HG02870 (cell line): Measurements from ENCODE around the gene COLEC12.
"Not testable (repeated sequence)": the region's sequence is repeated elsewhere in the genome, so short reads cannot be mapped to it uniquely, and the experiment has no call there.

Experiments used
- ATAC-seq: cut with Tn5 transposase; IDR thresholded peaks from one replicate; pipeline ENCODE4 v1.9.1; 2021; ENCODE audit warnings: mild to moderate bottlenecking, moderate library complexity; ENCODE audit not compliant: unreplicated experiment

COLEC12 gene

DNA sequence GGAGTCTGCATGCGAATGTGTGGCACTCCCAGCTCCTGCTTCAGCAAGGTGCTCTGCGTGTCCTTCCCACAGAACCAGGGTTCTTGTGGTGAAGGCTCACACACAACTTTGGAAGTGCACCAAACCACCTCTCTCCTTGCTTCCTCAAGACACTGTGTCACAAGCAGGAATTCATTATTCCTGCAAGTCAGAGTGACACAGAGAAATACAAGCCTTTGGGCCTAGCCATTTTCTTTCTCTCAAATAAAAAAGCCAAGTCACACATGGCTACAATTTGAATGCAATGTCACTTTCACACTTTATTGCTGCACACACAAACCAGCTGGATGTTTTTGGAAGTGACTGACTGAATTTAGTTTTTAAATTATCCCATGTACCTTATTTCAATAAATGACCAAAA, 202.6 kb downstream of the COLEC12 start:
- ATAC-seq, result no peak

DNA sequence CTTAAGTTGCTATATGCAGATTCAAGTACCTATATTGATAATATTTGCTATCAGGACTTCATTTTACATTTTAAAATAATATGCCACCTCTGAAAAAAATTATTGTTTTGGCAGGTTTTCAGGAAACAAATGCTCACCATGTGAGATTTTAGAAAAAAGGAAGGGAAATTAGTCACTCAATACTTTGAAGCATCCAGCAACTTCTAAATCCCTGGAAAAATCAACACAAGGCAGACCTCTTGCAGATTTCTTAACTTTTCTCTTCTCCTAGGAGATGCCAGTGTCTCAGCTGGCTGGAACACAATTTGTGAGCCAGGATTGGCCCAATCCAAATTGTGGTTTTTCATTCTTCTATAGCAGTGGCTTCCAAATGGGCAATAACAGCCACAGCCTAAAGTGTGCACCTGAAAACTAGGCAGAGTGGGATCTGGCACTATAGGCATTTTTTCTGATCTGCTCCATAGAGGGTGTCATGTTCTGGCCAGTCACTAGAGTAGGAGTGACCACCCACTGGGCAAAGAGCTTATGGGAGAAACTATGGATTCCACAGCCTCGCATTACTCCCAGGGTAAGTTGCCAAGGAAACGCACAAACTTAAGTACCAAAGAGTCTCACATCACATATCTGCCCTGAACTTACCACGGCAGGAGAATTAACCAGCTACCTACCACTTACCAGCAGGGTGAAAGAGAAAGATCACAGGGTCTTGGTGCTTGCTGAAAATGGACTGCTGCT, 204.6 kb downstream of the COLEC12 start:
- ATAC-seq, result no peak

DNA sequence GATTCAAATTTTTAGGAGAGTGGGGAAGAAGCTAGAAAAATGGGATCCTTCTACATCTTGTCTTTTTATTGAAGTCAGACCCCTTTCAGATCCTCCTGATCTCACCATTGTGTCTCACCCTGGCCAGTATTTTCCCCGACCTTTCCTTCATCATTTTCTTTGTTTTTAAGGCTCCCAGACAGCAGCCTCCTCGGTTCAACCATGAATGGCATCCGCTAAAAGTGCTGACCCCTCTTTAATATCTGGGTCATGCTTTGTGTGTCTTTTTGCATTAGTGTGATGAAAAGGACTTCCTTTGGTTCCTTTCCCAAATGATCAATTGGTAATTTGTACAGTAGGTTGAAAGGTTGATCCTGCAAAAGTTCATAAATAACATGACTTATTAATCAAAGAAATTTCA, 205.9 kb downstream of the COLEC12 start:
- no peak for ATAC-seq

DNA sequence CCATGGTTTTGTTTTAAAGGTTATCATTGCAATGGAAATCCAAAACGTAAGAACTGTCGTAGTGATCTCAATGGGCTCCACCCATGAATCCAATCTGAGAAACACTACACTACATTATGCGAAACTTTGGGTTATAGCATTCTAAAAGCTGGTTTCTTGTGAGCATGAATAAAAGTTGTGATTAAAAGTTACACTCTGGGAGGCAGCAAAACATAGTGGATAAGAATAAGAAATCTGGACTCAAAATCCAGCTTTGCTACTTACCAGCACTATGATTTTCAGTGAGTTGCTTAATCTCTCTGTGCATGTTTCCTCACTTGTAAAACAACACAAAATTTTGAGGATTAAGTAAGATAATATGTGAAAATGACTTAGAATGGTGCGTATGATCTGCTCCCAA, 207.0 kb downstream of the COLEC12 start:
- no peak for ATAC-seq

DNA sequence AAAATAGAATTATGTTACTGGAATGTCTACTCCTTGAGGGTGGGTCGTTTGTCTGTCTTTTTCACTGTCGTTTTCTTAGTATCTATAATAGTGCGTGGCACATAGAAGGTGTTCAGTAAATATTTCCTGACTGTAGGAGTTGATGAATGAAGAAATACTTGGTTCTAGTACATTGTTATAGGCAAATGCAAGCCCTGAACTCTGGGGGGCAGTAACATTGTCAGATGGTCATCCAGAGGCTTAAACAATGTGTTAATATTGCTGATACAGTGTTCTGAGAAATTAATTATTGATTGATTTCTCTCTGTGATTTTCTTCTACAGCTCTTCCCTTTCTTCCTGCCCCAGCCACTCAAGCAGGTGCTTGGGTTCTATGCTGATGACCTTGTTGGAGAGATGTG, 208.2 kb downstream of the COLEC12 start:
- no peak for ATAC-seq

DNA sequence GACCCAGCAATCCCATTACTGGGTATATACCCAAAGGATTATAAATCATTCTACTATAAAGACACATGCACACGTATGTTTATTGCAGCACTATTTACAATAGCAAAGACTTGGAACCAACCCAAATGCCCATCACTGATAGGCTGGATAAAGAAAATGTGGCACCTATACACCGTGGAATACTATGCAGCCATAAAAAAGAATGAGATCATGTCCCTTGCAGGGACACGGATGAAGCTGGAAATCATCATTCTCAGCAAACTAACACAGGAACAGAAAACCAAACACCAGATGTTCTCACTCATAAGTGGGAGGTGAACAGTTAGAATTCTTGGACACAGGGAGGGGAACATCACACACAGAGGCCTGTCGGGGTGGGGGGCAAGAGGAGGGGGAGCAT, 210.5 kb downstream of the COLEC12 start:
- ATAC-seq, result not testable (repeated sequence)

DNA sequence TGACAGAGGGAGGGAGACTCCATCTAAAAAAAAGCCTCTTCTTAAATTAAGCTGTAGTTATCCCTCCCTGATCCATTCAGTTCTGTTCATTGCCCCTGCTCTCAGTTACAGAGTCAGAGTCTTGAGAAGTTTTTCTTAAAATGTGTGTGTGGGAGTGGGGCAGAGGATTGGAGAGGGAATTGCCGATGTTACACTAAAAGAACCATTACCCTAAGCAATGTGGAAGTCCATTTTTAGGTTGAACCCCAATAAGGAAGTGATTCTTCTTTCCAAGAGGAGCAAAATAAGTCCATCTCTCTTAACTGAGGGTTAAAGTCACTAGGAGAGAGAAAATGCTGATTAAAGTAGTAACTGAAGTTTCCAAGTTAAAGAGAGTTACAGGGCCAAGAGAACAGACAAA, 211.5 kb downstream of the COLEC12 start:
- no peak for ATAC-seq

DNA sequence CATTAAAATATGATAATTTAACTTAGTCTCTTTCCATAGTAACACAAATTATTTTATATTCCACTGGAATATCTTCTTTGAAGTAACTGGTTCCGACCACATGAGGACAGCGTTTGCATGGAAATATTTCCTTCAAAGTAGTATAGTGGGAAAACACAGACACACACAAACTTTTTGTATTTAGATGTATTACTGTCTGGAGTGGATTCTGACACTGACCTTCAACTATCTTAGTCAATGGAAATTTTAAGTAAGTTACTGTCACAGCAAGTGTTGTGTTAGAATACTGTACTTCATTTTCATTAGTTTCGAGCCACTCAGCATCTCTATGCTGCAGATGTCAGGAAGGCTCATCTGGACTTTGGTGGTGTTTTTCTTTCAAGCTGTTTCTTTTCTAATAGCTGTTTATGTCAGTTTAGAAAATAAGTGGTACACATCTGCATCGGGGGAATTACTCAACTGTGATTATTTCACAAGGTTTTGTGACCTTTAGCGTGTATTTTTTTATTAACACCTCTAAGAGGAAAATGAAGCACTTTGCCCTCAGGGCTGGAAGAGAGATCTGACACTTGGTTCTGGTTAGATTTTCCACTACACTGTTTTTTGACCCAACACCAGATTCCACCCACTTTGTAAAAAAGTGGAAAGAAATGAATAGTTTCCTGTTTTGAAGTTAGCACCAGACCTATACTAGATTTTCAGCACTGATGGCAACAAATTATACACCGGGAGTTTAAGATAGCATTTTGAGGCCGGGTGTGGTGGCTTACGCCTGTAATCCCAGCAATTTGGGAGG, 213.8 kb downstream of the COLEC12 start:
- ATAC-seq, result no peak

DNA sequence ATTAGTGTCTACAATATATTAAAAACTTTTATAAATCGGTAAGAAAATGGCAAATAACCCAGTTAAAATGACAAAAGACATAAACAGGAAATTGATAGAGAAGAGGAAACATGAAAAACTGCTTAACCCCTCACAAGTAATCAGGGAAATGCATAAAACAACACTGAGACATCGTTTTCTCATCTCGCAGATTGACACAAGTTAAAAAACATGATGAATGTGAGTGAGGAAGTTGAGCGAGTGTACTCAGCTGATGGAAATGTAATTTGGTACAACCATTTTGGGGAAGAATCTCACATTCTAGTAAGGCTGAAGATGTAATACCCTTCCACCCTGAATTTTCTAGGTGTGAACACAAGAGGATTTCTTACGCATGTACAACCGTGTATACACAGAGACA, 214.7 kb downstream of the COLEC12 start:
- no peak for ATAC-seq

DNA sequence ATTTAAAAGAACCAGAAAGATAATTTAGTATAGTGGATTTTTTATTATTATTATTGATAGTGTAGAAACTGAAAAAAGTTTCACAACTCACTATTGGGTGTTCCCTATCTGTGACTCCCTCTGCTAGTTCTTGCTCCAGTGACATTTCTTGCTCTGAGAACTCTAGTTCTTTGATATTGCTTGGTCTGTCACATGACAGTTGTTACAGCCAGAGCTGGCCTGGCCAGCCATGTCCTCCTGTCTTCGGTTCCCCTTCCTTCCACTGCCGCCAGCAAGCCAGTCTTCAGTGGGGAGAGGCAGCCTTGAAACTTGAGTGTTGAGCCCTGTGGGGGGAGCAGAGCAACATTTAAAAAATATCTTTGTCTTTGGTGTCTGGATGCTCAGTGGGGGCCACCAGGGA, 225.0 kb downstream of the COLEC12 start:
- ATAC-seq, result no peak

DNA sequence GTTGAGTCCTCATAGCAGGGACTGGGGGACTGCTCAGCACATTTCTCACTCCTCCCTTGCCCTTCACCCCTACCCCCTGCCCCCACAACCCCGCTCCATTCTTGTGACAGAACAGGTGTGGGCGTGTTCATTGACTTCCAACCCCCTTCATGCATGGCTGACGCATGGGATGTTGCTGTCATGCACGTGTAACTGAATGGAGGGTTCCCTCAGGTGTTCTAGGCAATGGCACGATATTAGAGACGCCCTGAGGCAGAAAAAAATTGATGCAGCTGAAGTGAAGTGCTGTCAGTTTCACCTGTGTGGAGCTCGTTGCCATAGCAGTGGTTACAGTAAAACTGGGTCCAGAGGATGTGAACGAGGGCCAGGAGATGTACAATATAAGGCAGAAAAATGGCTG, 226.2 kb downstream of the COLEC12 start:
- no peak for ATAC-seq

DNA sequence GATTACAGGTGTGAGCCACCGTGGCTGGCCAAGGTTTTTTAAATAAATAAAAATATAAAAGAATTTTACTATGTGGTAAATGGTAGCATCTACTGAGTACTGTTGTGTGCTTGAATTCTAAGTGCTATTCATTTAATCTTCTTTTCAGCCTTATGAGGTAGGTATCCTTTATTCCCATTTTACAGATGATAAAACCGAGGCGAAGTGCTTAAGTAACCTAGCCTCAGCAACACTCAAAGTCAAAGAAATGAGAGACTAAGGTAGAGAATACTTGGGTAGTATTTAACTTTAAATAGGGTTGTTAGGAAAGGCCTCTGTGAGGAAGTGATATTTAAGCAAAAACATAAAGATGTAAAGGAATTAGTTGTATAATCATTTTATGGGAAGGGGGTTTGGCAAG, 227.0 kb downstream of the COLEC12 start:
- no peak for ATAC-seq

DNA sequence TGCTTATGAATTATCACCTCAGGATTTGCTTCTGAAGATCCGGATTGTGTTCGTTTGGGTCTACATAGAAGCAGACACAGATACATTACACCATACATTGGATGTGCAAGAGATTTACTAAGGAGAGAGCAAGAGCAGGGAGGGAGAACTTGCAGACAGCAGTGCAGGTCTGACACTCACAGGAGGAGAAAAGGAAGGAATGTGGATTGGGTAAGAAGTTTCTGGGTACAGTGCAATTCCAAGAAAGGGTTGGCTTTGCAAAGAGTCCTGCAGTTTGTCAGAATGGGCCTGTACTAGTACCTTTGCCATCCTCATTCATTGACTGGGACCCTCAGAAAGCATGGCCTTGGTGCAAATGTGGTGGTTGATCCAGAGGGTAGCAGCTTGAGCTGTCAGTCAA, 227.9 kb downstream of the COLEC12 start:
- ATAC-seq, result no peak

DNA sequence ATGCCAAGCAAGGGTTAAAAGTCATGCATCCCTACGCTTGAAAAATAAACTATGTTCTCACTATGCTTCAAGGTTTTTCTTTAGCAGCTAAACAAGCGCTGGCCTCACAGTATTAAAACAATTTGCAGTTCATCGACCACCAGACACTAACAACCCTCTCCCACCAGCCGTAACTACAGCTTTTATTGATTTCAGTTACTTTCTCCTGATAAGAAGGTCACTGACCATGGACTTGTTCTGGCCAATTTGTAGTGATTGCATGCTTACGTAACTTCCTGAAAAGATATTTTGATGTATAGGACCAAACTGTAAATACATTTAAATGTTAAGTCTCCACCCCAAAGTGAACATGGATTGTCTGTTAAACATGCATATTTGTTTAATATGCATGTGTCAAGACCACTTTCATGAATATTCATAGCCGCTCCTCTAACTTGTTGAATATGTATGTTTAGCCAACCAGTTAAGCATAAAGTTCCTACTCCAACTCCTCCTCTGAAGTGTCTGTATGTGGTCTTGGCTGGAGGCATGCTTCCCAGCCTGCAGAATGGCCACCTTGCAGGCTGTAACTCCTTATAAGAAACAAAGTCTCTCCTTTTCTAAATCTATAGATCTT, 230.9 kb downstream of the COLEC12 start:
- no peak for ATAC-seq

DNA sequence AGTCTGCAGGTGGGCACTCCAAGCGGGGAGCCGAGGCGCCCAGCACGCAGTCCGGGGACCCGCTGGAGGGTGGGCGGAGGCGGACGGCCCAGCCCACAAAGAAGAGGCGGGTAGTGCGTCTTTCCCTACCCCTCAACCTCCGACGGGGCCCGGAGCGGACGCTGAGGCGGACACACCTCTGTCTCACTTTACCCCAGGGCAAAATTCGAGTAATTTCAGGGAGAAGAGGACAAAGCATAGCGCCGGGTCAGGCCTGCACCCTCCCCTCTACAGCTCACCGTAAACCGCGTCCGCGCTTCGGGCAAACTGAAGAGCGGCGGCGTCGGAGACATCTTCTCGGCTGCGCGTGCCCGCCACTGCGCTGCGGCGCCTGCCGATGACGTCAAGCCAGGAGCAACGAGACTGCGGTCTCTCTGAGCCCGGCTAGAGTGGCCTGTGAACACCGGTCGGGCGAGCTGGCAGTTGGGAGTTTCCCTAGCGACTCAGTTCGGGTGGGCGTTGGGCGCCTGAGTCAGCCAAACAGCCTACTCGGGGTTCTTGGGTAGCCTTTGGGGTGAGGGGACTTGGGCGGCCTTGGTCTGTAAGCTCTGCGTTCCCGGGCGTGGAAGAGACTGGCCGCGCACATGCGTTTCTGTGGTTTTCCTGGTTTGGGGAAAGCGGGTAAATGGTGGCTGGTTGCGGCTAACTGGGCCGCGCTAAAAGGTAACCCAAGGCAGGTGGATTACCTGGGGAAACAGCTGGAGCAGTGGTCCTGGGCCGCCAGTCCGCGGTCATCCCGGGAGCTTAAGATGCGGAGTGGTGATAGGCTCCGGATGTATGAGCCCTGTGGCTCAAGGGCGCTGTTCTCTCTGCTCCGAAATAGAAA, 232.6 kb downstream of the COLEC12 start, which contains the start of gene THOC1:
Gene THOC1, minus strand, starts transcription at position 360 of the 865 bp plus-strand sequence. Its CDS starts 28 bp downstream, at position 332.
- peak; percentile 86 for ATAC-seq

DNA sequence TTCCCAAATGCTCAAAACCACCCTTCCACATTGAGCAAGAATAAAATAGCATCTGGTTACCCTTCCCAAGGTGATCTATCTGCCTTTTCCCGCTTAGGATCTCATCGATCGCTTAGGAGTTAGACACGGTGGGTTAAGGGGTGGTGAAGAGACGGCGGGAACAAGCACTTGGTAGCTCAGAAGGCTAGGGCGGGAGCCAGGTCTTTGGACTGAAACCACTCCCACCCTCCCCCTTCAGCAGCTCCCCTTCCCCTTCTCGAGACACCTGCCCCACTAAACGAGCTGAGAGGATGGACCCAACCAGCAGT, 233.2 kb downstream of the COLEC12 start:
- peak; percentile 19 for ATAC-seq
